ENCODE data around the gene UTF1.

Gene UTF1

DNA sequence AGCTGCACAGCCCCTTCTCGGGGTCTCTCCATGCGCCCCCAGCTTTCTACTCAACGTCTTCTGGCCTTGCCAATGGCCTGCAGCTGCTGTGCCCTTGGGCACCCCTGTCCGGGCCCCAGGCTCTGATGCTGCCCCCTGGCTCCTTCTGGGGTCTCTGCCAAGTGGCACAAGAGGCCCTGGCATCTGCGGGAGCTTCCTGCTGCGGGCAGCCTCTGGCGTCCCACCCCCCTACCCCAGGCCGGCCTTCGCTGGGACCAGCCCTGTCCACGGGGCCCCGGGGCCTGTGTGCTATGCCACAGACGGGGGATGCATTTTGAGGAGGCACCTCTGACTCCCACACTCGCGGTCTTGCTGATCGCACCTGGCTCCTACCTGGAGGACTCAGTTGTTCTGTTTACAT, 10.0 kb downstream of the UTF1 start (continued):
- TF ChIP-seq, protein P1, sequence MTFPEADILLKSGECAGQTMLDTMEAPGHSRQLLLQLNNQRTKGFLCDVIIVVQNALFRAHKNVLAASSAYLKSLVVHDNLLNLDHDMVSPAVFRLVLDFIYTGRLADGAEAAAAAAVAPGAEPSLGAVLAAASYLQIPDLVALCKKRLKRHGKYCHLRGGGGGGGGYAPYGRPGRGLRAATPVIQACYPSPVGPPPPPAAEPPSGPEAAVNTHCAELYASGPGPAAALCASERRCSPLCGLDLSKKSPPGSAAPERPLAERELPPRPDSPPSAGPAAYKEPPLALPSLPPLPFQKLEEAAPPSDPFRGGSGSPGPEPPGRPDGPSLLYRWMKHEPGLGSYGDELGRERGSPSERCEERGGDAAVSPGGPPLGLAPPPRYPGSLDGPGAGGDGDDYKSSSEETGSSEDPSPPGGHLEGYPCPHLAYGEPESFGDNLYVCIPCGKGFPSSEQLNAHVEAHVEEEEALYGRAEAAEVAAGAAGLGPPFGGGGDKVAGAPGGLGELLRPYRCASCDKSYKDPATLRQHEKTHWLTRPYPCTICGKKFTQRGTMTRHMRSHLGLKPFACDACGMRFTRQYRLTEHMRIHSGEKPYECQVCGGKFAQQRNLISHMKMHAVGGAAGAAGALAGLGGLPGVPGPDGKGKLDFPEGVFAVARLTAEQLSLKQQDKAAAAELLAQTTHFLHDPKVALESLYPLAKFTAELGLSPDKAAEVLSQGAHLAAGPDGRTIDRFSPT (tag by site-specific recombination; IDR thresholded peaks at IDR 0.05): no peak
- TF ChIP-seq ZNF350 (tag by site-specific recombination; IDR thresholded peaks at IDR 0.05): no peak
- no peak for TF ChIP-seq ZNF202 (tag by site-specific recombination; IDR thresholded peaks at IDR 0.05; ENCODE audit: borderline replicate concordance)
- no peak for TF ChIP-seq TRIM28 (IDR thresholded peaks at IDR 0.05; ENCODE audit: borderline replicate concordance, low read length)
- TF ChIP-seq ZNF23 (tag by site-specific recombination; IDR thresholded peaks at IDR 0.05; ENCODE audit: borderline replicate concordance): no peak
- TF ChIP-seq ZNF146 (tag by site-specific recombination; IDR thresholded peaks at IDR 0.05): no peak

DNA sequence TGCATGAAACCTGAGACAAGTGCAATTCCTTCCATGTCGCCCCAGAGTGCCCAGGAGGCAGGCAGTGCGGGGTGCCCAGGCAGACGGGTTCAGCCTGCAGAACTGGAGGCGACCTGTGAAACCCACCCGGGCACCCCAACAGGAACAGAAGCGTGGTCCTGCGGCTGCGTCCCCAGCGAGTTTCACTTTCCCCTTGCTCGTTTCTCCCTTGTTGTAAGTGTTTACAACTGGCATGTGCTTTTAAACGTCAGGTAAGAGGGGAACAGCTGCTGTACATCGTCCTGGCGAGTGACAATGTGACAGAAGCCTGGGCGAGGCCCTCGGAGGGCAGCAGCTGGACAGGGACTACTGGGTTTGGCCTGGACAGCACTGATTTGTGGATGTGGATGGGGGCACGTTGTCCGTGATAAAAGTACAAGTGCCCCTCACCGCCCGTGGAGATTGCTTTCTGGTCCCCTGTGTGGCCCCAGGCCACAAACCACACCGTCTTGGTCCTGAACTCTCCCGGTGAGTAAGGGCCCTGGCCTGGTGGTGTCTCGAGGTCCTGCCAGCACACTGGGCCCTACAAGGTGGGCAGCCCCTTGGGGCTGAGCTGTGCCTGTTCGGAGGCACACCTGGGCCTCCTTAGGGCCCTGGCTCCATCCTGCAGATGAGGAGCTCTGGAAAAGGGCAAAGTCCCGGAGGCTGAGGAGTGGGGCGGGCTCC, 11.6 kb downstream of the UTF1 start:
- no peaks in the 10 kb centered on the region for H3K36me3 ChIP-seq (ENCODE audit: control insufficient read depth in 2 of 2, insufficient read depth in 1 of 2, low read length in 2 of 2)
- H3K27ac ChIP-seq (ENCODE audit: extremely low read depth, low read depth, low read length): no peak overlapping the region
- H3K4me3 ChIP-seq (ENCODE audit: low read depth, low read length): no peak overlapping the region
- no peaks in the 10 kb centered on the region for H3K9me3 ChIP-seq (ENCODE audit: control insufficient read depth, insufficient read depth, low read depth, low read length)
- ChIA-PET CTCF (interaction anchor here (1.0 kb wide), 1 partner anchor 16 kb away, joined by 3 read pairs; no protein-coding TSS in a partner anchor), POLR2A (no interaction called here)
- TF ChIP-seq GLI4 (tag by site-specific recombination; IDR thresholded peaks at IDR 0.05) (no peak), ZNF146 (tag by site-specific recombination; IDR thresholded peaks at IDR 0.05) (no peak), MEIS1 (CRISPR knock-in tag; IDR thresholded peaks at IDR 0.05; ENCODE audit: borderline replicate concordance) (no peak)
- TF ChIP-seq, protein P2, sequence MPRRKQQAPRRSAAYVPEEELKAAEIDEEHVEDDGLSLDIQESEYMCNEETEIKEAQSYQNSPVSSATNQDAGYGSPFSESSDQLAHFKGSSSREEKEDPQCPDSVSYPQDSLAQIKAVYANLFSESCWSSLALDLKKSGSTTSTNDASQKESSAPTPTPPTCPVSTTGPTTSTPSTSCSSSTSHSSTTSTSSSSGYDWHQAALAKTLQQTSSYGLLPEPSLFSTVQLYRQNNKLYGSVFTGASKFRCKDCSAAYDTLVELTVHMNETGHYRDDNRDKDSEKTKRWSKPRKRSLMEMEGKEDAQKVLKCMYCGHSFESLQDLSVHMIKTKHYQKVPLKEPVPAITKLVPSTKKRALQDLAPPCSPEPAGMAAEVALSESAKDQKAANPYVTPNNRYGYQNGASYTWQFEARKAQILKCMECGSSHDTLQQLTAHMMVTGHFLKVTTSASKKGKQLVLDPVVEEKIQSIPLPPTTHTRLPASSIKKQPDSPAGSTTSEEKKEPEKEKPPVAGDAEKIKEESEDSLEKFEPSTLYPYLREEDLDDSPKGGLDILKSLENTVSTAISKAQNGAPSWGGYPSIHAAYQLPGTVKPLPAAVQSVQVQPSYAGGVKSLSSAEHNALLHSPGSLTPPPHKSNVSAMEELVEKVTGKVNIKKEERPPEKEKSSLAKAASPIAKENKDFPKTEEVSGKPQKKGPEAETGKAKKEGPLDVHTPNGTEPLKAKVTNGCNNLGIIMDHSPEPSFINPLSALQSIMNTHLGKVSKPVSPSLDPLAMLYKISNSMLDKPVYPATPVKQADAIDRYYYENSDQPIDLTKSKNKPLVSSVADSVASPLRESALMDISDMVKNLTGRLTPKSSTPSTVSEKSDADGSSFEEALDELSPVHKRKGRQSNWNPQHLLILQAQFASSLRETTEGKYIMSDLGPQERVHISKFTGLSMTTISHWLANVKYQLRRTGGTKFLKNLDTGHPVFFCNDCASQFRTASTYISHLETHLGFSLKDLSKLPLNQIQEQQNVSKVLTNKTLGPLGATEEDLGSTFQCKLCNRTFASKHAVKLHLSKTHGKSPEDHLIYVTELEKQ (tag by site-specific recombination; IDR thresholded peaks at IDR 0.05; ENCODE audit: borderline replicate concordance): no peak
- no peaks in the 10 kb centered on the region for H3K4me1 ChIP-seq (ENCODE audit: control insufficient read depth, insufficient read depth, low read length)

DNA sequence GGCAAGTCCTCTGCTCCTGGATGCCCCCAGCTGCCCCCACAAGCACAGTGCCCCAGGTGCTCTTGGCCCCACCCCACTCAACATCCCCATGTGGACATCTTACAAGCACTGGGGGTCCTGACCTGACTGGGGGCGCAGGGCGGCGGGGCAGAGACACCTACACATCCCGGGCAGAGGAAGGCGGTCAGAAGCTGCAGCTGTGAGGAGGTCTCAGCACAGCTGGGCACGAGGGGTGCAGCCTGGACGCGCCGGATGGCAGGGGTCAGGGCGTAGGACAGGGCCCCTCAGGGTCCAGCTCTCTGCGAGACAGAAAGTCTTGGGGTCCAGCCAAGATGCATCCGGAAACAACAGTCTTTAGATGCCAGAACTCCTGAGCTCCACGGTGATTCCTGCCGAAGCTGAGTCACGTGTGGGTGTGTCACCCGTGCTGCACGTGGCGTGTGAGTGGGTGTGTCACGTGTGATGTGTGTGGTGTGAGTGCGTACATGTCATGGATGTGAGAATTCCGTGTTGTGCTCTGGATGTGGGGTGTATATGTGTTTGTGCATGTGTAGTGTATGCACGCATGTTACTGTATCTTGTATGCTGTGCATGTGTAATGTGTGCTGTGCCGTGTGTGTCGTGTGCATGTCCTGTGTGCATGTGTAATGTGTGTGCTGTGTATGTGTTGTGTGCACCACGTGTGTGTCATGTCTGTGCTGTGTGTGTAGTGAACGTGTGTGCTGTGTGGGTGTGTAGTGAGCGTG, 12.8 kb downstream of the UTF1 start:
- no peaks in the 10 kb centered on the region for H3K36me3 ChIP-seq (ENCODE audit: control insufficient read depth in 2 of 2, insufficient read depth in 1 of 2, low read length in 2 of 2)
- ChIA-PET CTCF (interaction anchor here (0.7 to 1.0 kb wide), 2 partner anchors 15 to 47 kb away, joined by 3 read pairs; no protein-coding TSS in a partner anchor), POLR2A (no interaction called here)
- no peaks in the 10 kb centered on the region for H3K4me1 ChIP-seq (ENCODE audit: control insufficient read depth, insufficient read depth, low read length)
- no peak overlapping the region for H3K4me3 ChIP-seq (ENCODE audit: low read depth, low read length)
- no peaks in the 10 kb centered on the region for H3K9me3 ChIP-seq (ENCODE audit: control insufficient read depth, insufficient read depth, low read depth, low read length)
- H3K27ac ChIP-seq (ENCODE audit: extremely low read depth, low read depth, low read length): no peak overlapping the region
- TF ChIP-seq, protein P3, sequence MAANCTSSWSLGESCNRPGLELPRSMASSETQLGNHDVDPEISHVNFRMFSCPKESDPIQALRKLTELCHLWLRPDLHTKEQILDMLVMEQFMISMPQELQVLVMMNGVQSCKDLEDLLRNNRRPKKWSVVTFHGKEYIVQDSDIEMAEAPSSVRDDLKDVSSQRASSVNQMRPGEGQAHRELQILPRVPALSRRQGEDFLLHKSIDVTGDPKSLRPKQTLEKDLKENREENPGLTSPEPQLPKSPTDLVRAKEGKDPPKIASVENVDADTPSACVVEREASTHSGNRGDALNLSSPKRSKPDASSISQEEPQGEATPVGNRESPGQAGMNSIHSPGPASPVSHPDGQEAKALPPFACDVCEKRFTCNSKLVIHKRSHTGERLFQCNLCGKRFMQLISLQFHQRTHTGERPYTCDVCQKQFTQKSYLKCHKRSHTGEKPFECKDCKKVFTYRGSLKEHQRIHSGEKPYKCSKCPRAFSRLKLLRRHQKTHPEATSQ (tag by site-specific recombination; IDR thresholded peaks at IDR 0.05): no peak
- no peak for TF ChIP-seq ZNF404 (tag by site-specific recombination; IDR thresholded peaks at IDR 0.05)
- TF ChIP-seq, protein P4, sequence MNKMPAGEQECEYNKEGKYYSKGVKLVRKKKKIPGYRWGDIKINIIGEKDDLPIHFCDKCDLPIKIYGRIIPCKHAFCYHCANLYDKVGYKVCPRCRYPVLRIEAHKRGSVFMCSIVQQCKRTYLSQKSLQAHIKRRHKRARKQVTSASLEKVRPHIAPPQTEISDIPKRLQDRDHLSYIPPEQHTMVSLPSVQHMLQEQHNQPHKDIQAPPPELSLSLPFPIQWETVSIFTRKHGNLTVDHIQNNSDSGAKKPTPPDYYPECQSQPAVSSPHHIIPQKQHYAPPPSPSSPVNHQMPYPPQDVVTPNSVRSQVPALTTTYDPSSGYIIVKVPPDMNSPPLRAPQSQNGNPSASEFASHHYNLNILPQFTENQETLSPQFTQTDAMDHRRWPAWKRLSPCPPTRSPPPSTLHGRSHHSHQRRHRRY (tag by site-specific recombination; IDR thresholded peaks at IDR 0.05): 0 out of 2 replicates have a peak, but pooled peaks have one; percentile 37
- TF ChIP-seq KLF10 (tag by site-specific recombination; IDR thresholded peaks at IDR 0.05): 0 out of 2 replicates have a peak, but pooled peaks have one; percentile 18
- TF ChIP-seq, protein P5, sequence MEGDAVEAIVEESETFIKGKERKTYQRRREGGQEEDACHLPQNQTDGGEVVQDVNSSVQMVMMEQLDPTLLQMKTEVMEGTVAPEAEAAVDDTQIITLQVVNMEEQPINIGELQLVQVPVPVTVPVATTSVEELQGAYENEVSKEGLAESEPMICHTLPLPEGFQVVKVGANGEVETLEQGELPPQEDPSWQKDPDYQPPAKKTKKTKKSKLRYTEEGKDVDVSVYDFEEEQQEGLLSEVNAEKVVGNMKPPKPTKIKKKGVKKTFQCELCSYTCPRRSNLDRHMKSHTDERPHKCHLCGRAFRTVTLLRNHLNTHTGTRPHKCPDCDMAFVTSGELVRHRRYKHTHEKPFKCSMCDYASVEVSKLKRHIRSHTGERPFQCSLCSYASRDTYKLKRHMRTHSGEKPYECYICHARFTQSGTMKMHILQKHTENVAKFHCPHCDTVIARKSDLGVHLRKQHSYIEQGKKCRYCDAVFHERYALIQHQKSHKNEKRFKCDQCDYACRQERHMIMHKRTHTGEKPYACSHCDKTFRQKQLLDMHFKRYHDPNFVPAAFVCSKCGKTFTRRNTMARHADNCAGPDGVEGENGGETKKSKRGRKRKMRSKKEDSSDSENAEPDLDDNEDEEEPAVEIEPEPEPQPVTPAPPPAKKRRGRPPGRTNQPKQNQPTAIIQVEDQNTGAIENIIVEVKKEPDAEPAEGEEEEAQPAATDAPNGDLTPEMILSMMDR (tag by site-specific recombination; IDR thresholded peaks at IDR 0.05): no peak
- TF ChIP-seq, protein P6, sequence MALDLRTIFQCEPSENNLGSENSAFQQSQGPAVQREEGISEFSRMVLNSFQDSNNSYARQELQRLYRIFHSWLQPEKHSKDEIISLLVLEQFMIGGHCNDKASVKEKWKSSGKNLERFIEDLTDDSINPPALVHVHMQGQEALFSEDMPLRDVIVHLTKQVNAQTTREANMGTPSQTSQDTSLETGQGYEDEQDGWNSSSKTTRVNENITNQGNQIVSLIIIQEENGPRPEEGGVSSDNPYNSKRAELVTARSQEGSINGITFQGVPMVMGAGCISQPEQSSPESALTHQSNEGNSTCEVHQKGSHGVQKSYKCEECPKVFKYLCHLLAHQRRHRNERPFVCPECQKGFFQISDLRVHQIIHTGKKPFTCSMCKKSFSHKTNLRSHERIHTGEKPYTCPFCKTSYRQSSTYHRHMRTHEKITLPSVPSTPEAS (tag by site-specific recombination; IDR thresholded peaks at IDR 0.05): peak; percentile 86
- TF ChIP-seq KLF9 (tag by site-specific recombination; IDR thresholded peaks at IDR 0.05; ENCODE audit: low read depth): peak; percentile 83
- TF ChIP-seq EGR2 (tag by site-specific recombination; IDR thresholded peaks at IDR 0.05; ENCODE audit: low read depth): peak; percentile 59
- peak; percentile 92 for TF ChIP-seq ZFHX2 (tag by site-specific recombination; conservative IDR thresholded peaks at IDR 0.05)
- TF ChIP-seq ZNF585B (tag by site-specific recombination; IDR thresholded peaks at IDR 0.05): no peak
